MG63 (cell line): ENCODE results near the gene EEF1AKMT2. TPM values are rescaled to one million over a fixed set of nuclear protein-coding genes. Genes with fewer than 3 reads are reported as not detected.

Experiments used
- DNase-seq: peaks from one replicate; pipeline ENCODE4 v3.0.0-alpha.2; 2020
- H3K27me3 ChIP-seq: fragments of 250-450 bp; sonication (Bioruptor Pico); 2 replicates; pipeline ENCODE4 v1.5.1; 2020; ENCODE audit warnings: mild to moderate bottlenecking, moderate library complexity
- H3K36me3 ChIP-seq: fragments of 250-450 bp; sonication (Bioruptor Pico); 2 replicates; pipeline ENCODE4 v1.5.1; 2020; ENCODE audit warnings: mild to moderate bottlenecking, moderate library complexity
- H3K4me3 ChIP-seq: fragments of 250-450 bp; sonication (Bioruptor Pico); 2 replicates; pipeline ENCODE4 v1.5.1; 2020; ENCODE audit warnings: mild to moderate bottlenecking, moderate library complexity
- H3K9me3 ChIP-seq: fragments of 250-450 bp; sonication (Bioruptor Pico); 2 replicates; pipeline ENCODE4 v1.5.1; 2020; ENCODE audit warnings: mild to moderate bottlenecking, moderate library complexity
- total RNA-seq: library from RNA; depleted of rRNA; stranded (reverse); fragments of >200 nt; shearing (Covaris generic); gene quantifications from 2 replicates; pipeline ENCODE4 v1.2.3, GENCODE V29; 2014; ENCODE audit warnings: low replicate concordance

The EEF1AKMT2 gene
- total RNA-seq, 1 experiment from 2014 or later: 23.1 TPM

GRCh38 chr10:124733571-124734245 lies 58.0 kb downstream of the EEF1AKMT2 start:
- no peak overlapping the region for H3K4me3 ChIP-seq
- H3K27me3 ChIP-seq: no peaks in the 10 kb centered on the region
- H3K9me3 ChIP-seq: no peaks in the 10 kb centered on the region
- peaks cover 15% of the 10 kb centered on the region for H3K36me3 ChIP-seq
- no peak for DNase-seq

GRCh38 chr10:124732931-124733570 lies 58.6 kb downstream of the EEF1AKMT2 start:
- Histone ChIP-seq H3K4me3 (no peak overlapping the region), H3K27me3 (no peaks in the 10 kb centered on the region), H3K9me3 (no peaks in the 10 kb centered on the region), H3K36me3 (peaks cover 15% of the 10 kb centered on the region)
- DNase-seq: no peak

- Histone ChIP-seq H3K9me3 (no peaks in the 10 kb centered on the region), H3K4me3 (no peak overlapping the region), H3K36me3 (peaks cover 15% of the 10 kb centered on the region), H3K27me3 (no peaks in the 10 kb centered on the region)
- DNase-seq: no peak
Measured at GRCh38 chr10:124731551-124731950, 60.1 kb downstream of the EEF1AKMT2 start.

- Histone ChIP-seq H3K36me3 (peaks cover 15% of the 10 kb centered on the region), H3K4me3 (no peak overlapping the region), H3K9me3 (no peaks in the 10 kb centered on the region), H3K27me3 (no peaks in the 10 kb centered on the region)
- DNase-seq: no peak
Measured at GRCh38 chr10:124730790-124731189, 60.9 kb downstream of the EEF1AKMT2 start.

- no peak for DNase-seq
- peaks cover 4% of the 10 kb centered on the region for H3K36me3 ChIP-seq
Measured at GRCh38 chr10:124728830-124729661, 62.6 kb downstream of the EEF1AKMT2 start.

GRCh38 chr10:124728071-124728829 lies 63.4 kb downstream of the EEF1AKMT2 start:
- Histone ChIP-seq H3K36me3 (peaks cover 4% of the 10 kb centered on the region), H3K27me3 (no peaks in the 10 kb centered on the region), H3K4me3 (no peak overlapping the region), H3K9me3 (no peaks in the 10 kb centered on the region)
- DNase-seq: no peak

More at GRCh38 chr10:124728830-124729661, 62.6 kb downstream of the EEF1AKMT2 start:
- Histone ChIP-seq H3K27me3 (no peaks in the 10 kb centered on the region), H3K9me3 (no peaks in the 10 kb centered on the region), H3K4me3 (no peak overlapping the region)

GRCh38 chr10:124727361-124727960 lies 64.2 kb downstream of the EEF1AKMT2 start:
- no peak overlapping the region for H3K4me3 ChIP-seq

GRCh38 chr10:124725791-124726190 lies 65.9 kb downstream of the EEF1AKMT2 start:
- Histone ChIP-seq H3K36me3 (no peaks in the 10 kb centered on the region; the same call in 1 of the 2 replicates), H3K27me3 (no peaks in the 10 kb centered on the region), H3K4me3 (no peak overlapping the region), H3K9me3 (no peaks in the 10 kb centered on the region)
- no peak for DNase-seq

More at GRCh38 chr10:124727361-124727960, 64.2 kb downstream of the EEF1AKMT2 start:
- H3K27me3 ChIP-seq: no peaks in the 10 kb centered on the region
- peaks cover 3% of the 10 kb centered on the region for H3K36me3 ChIP-seq
- H3K9me3 ChIP-seq: no peaks in the 10 kb centered on the region
- no peak for DNase-seq

GRCh38 chr10:124725171-124725631 lies 66.5 kb downstream of the EEF1AKMT2 start:
- H3K27me3 ChIP-seq: no peaks in the 10 kb centered on the region
- H3K9me3 ChIP-seq: no peaks in the 10 kb centered on the region
- DNase-seq: no peak
- H3K36me3 ChIP-seq: no peaks in the 10 kb centered on the region; the same call in 1 of the 2 replicates
- H3K4me3 ChIP-seq: no peak overlapping the region

- Histone ChIP-seq H3K4me3 (no peak overlapping the region), H3K9me3 (no peaks in the 10 kb centered on the region), H3K27me3 (no peaks in the 10 kb centered on the region), H3K36me3 (no peaks in the 10 kb centered on the region; the same call in 1 of the 2 replicates)
- DNase-seq: no peak
Measured at GRCh38 chr10:124724279-124725027, 67.2 kb downstream of the EEF1AKMT2 start.

GRCh38 chr10:124723826-124724225 lies 67.9 kb downstream of the EEF1AKMT2 start:
- Histone ChIP-seq H3K27me3 (no peaks in the 10 kb centered on the region), H3K4me3 (no peak overlapping the region), H3K9me3 (no peaks in the 10 kb centered on the region), H3K36me3 (no peaks in the 10 kb centered on the region; the same call in 1 of the 2 replicates)
- DNase-seq: no peak

GRCh38 chr10:124722798-124723783 lies 68.6 kb downstream of the EEF1AKMT2 start:
- Histone ChIP-seq H3K27me3 (no peaks in the 10 kb centered on the region), H3K36me3 (no peaks in the 10 kb centered on the region; the same call in 1 of the 2 replicates), H3K4me3 (no peak overlapping the region), H3K9me3 (no peaks in the 10 kb centered on the region)
- DNase-seq: no peak

GRCh38 chr10:124721330-124722045 lies 70.2 kb downstream of the EEF1AKMT2 start:
- DNase-seq: no peak
- H3K27me3 ChIP-seq: no peaks in the 10 kb centered on the region
- H3K36me3 ChIP-seq: no peaks in the 10 kb centered on the region; the same call in 1 of the 2 replicates
- H3K9me3 ChIP-seq: no peaks in the 10 kb centered on the region
- no peak overlapping the region for H3K4me3 ChIP-seq
